NCI-H2081 (cell line): ENCODE measurements around the gene STC2.

Experiments
- DNase-seq, 2 experiments: peaks; one replicate each; lab custom pipeline; 2025; lab: John Stamatoyannopoulos, UW

Gene STC2

GRCh38 chr5:173328844-173329490 is 753 bp upstream of the STC2 start:
- no peak for DNase-seq

- no peak for DNase-seq
These were observed 898 bp downstream of the STC2 start for GRCh38 chr5:173327084-173327947.

- DNase-seq: no peak
These were observed 1.7 kb downstream of the STC2 start for GRCh38 chr5:173326501-173326960.

GRCh38 chr5:173325091-173325698 is 3.0 kb downstream of the STC2 start:
- no peak for DNase-seq

GRCh38 chr5:173324115-173325001 is 3.9 kb downstream of the STC2 start:
- DNase-seq: no peak

- peak; percentile 36 to 55 for DNase-seq
These were observed 4.5 kb downstream of the STC2 start for GRCh38 chr5:173323799-173324114.

- DNase-seq: no peak
These were observed 5.0 kb downstream of the STC2 start for GRCh38 chr5:173323106-173323798.

- DNase-seq: no peak
These were observed 6.3 kb downstream of the STC2 start for GRCh38 chr5:173321886-173322285.

- no peak for DNase-seq
These were observed 8.0 kb downstream of the STC2 start for GRCh38 chr5:173320259-173320658.

- no peak for DNase-seq
These were observed 8.6 kb downstream of the STC2 start for GRCh38 chr5:173319646-173320045.

GRCh38 chr5:173318881-173319620 is 9.2 kb downstream of the STC2 start:
- no peak for DNase-seq

GRCh38 chr5:173318330-173318729 is 9.9 kb downstream of the STC2 start:
- DNase-seq: no peak

GRCh38 chr5:173317852-173318251 is 10.4 kb downstream of the STC2 start:
- no peak for DNase-seq

GRCh38 chr5:173317091-173317730 is 11.0 kb downstream of the STC2 start:
- no peak for DNase-seq

GRCh38 chr5:173316339-173317020 is 11.7 kb downstream of the STC2 start:
- no peak for DNase-seq

- peak; percentile 22 to 48 for DNase-seq
These were observed 12.5 kb downstream of the STC2 start for GRCh38 chr5:173315495-173316338.

- DNase-seq: no peak
These were observed 13.9 kb downstream of the STC2 start for GRCh38 chr5:173314166-173314952.

GRCh38 chr5:173313351-173313801 is 14.8 kb downstream of the STC2 start:
- DNase-seq: no peak
